Prostate gland (tissue), 2 donors: ENCODE results near the gene ATP7B.
A peak's percentile ranks its signal among the peaks of the same experiment; 100 is the strongest.

Experiments used
- CTCF ChIP-seq, 4 experiments: fragments of 200-600 bp in 2 of 4; fragments of 450-650 bp in 2 of 4; sonication (generic) in 2 of 4; IDR thresholded peaks; 1 replicate in 3 of 4; 2 replicates in 1 of 4; pipeline ENCODE4 v1.5.1; 2016 to 2019; ENCODE audit warnings: antibody characterized with exemption in 4 of 4, mild to moderate bottlenecking in 2 of 4, moderate library complexity in 2 of 4
- POLR2A ChIP-seq: fragments of 450-650 bp; IDR thresholded peaks from one replicate; pipeline ENCODE4 v1.6.1; 2016; ENCODE audit warnings: antibody characterized with exemption, mild to moderate bottlenecking
- POLR2AphosphoS5 ChIP-seq: sonication (generic); formaldehyde crosslinking; IDR thresholded peaks from one replicate; pipeline ENCODE4 v1.6.1; 2017; ENCODE audit warnings: antibody characterized with exemption

- TF ChIP-seq POLR2AphosphoS5 (peak; percentile 92), POLR2A (no peak), CTCF (IDR thresholded peaks at IDR 0.05) (peak in 2 of 4 experiments; percentile 4 to 12)
These were observed 622 bp upstream of the ATP7B start, which contains the start of gene ALG11 for GRCh38 chr13:52011632-52012511.
